GM12801 (cell line): ENCODE data around the gene IP6K3.

ENCODE experiments used
- TF ChIP-seq, protein P1 (sequence below): IDR thresholded peaks from one replicate; pipeline ENCODE4 v1.5.1; 2011; ENCODE audit warnings: control low read depth; ENCODE audit not compliant: insufficient read length; ENCODE audit errors: extremely low read depth

Gene IP6K3

DNA sequence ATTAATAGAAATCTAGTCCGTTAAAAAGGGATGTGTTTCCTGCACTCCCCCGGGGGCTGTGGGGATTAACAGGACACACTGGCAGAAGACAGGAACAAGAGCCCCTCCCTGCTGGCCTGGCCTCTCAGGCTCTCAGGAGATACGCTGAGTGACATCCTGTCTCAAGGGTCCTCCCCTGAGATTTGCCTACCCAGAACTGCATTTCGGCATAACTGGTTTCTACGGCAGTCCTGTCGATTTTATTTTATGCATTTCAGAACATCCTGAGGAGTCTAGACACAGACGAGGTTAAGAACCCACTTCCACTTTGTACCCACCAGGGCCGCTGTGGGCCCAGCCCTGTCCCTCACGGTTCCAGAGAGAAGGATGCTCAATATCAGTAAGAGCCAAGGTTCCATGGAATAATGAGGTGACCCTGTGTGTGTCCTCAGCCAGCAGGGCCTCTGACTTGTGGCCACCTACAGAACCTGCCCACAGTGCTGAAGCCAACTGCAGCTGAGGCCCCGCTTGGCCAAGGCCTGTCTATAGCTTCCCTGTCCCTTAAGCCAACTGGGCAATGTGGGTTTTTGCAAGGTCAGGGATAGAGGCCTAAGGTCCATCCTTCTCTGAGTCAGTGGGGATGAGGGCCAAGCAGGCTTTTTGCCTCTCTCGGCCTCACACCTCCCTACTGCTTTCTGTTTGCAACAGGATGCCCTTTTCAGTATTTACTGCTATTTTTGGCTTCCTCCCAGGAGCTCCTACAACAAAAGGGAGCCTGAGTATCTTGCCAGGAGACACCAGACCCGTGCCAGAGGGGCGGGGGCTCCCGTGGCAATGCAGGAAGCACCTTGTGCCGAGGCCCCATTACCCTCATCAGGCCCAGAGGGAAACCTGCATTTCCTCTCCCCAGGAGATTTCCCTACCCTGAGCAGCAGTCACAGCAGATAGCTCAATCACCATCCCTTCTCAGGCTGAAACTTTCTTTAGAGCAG is 49.9 kb downstream of the IP6K3 start:
- TF ChIP-seq, protein P1, sequence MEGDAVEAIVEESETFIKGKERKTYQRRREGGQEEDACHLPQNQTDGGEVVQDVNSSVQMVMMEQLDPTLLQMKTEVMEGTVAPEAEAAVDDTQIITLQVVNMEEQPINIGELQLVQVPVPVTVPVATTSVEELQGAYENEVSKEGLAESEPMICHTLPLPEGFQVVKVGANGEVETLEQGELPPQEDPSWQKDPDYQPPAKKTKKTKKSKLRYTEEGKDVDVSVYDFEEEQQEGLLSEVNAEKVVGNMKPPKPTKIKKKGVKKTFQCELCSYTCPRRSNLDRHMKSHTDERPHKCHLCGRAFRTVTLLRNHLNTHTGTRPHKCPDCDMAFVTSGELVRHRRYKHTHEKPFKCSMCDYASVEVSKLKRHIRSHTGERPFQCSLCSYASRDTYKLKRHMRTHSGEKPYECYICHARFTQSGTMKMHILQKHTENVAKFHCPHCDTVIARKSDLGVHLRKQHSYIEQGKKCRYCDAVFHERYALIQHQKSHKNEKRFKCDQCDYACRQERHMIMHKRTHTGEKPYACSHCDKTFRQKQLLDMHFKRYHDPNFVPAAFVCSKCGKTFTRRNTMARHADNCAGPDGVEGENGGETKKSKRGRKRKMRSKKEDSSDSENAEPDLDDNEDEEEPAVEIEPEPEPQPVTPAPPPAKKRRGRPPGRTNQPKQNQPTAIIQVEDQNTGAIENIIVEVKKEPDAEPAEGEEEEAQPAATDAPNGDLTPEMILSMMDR, result no peak

DNA sequence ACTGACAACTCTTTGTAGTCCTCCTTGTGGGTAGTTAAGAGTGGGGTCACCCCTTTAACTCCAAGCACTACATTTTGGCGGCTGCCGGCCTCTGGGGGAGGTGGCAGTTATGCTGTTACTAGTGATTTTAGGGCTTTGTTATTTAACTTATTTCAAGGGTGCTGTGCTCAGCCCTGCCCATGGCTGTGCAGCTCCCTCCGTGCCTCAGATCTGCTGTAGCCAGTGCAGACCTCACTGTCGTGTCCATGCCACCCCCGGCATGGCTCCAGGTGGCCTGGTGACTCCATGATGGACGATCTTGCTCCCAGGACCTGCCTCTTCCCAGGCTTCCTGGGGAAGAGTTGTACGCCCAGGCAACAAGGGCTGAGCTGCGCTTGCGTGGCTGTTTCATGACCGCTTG is 50.6 kb downstream of the IP6K3 start:
- TF ChIP-seq, protein P1, result no peak

DNA sequence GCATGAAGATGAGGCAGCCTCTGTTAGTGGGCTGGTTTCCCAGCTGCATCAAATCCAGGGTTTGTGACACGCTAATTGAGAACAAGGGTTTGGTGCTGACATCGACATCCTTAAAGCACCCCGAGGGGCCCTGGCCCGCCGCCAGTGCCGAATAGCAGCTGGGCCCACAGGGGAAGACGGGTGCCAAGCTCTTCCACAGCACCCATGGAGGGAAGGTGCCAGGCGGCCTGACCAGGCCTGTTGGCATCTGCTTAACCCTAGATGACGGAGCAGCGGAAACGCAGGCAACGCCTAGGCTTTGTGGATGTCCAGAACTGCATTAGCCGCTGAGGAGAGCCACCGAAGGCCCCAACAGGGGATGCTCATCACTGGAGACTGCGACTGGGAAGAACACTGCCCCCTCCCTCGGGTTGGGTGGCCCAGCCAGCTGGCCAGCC is 51.2 kb downstream of the IP6K3 start:
- TF ChIP-seq, protein P1, result no peak

DNA sequence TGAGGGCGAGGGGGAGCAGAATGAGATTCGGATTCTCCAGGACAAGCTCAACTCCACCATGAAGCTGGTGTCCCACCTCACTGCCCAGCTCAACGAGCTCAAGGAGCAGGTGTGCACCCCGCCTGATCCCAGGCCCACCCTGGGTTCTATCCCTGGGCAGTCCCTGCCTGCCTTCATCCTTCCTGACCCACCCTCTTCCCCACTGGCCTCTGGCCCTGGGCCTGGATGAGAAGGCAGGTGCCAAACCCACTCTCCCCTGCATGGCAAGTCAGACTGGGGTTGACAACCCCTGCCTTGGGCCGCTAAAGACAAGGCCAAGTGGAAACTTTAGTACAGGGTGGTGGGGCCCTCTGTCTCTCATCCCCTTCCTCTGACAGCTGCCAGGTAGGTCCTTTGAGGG is 51.7 kb downstream of the IP6K3 start:
- TF ChIP-seq, protein P1, result no peak

DNA sequence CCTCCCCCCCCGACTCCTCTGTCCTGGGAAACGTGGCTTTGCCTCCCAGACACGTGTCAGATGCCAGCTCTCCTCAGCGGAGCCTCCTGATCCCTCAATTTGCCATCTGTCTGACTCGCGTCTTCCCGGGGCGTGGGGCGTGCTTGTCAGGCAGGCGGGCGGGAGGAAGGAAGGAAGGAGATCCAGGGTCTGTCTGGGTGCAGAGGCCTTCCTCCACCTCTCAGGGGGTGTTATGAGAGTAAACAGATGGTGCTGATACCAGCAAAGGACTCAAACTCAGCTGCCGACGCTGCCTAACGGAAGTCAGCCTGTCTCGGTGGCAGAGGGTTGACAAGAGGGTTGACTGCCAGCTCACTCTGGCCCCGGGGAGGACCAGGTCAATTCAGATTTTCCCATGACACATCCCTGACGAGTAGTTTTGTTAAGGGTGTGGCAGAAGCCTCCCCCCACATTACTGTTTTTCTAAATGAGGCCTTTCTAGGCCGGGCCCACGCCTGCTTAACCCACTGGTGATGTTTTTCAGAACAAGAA is 52.2 kb downstream of the IP6K3 start:
- TF ChIP-seq, protein P1, result no peak

DNA sequence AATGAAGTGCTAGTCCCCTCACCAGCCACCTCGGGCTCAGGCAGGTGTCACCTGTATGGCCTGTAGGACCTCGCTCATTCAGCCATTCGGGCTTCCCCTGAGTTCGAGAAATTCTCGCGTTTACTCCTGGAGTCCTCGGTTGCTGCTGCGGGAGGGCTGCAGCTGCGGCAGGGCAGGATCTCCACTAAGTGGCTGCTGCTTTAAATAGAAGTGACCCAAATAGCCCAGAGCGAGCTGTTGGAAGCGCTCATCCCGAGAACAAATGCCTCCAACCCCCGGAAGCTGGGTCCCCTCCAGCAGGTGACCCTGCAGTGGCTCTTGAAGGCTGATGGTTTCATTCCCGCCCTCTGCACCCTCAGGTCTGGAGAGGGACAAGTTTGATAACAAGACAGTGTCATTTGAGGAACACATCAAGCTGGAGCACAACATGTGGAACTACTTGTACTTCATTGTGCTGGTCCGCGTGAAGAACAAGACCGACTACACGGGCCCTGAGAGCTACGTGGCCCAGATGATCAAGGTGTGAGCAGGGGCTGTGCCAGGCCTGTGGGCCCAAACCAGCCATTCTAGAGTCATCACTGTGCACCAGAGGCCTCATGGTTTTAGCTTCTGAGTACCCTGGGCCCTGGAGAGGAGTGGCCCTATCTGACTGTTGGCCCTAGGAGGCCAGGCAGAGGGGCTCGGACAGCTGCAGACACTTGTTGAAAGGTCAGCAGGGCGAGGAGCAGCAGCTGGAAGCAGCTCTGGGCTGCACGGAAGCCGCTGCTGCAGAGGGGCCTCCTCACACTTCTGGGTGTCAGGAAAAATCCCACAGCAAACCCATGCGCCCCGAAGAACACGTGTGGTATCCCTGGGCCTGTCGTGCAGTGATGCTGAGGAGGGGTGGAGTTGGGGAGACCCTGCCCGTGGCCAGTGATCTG is 53.3 kb downstream of the IP6K3 start:
- TF ChIP-seq, protein P1, result no peak

DNA sequence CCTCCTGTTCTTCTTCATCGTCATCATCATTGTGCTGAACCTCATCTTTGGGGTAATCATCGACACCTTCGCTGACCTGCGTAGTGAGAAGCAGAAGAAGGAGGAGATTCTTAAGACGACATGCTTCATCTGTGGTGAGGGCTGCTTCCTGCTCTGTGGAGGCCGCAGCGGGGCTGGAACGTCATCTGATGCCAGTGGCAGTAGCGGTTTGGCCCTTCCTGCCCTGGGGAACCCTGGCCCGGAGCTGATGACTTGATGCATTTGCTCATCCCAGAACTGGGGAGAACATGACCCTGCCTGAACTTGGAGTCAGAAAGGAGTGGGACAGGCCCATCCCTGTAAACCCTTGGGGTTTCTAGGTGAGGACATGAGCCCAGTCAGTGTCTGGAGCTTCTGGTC is 53.9 kb downstream of the IP6K3 start:
- TF ChIP-seq, protein P1, result no peak
